ENCODE results near the gene AGPAT2.

- TF ChIP-seq, protein P1, sequence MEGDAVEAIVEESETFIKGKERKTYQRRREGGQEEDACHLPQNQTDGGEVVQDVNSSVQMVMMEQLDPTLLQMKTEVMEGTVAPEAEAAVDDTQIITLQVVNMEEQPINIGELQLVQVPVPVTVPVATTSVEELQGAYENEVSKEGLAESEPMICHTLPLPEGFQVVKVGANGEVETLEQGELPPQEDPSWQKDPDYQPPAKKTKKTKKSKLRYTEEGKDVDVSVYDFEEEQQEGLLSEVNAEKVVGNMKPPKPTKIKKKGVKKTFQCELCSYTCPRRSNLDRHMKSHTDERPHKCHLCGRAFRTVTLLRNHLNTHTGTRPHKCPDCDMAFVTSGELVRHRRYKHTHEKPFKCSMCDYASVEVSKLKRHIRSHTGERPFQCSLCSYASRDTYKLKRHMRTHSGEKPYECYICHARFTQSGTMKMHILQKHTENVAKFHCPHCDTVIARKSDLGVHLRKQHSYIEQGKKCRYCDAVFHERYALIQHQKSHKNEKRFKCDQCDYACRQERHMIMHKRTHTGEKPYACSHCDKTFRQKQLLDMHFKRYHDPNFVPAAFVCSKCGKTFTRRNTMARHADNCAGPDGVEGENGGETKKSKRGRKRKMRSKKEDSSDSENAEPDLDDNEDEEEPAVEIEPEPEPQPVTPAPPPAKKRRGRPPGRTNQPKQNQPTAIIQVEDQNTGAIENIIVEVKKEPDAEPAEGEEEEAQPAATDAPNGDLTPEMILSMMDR (conservative IDR thresholded peaks at IDR 0.05) = no peak
- TF ChIP-seq EZH2 (IDR thresholded peaks at IDR 0.05; ENCODE audit: low read depth) = no peak
Measured at GRCh38 chr9:136653323-136654079, 33.8 kb downstream of the AGPAT2 start.
